ENCODE data around the gene GRID1.

GRCh38 chr10:86321568-86321967, 45.0 kb downstream of the GRID1 start:
- TF ChIP-seq ZNF184 (CRISPR knock-in tag; IDR thresholded peaks at IDR 0.05) (no peak), CTCF (IDR thresholded peaks at IDR 0.05 in 2 of 3, conservative IDR thresholded peaks at IDR 0.05 in 1 of 3; ENCODE audit: insufficient read depth in 2 of 3, low read depth in 1 of 3, low read length in 3 of 3) (no peak), ZBTB1 (CRISPR knock-in tag; IDR thresholded peaks at IDR 0.05; ENCODE audit: borderline replicate concordance, low read depth) (no peak), ZNF395 (CRISPR knock-in tag; IDR thresholded peaks at IDR 0.05) (no peak), ARNT (IDR thresholded peaks at IDR 0.05) (no peak), ZZZ3 (IDR thresholded peaks at IDR 0.05) (no peak), SETDB1 (IDR thresholded peaks at IDR 0.05; ENCODE audit: low read length) (no peak), ZNF512 (tag; IDR thresholded peaks at IDR 0.05) (no peak)
